GM21360 (cell line): ENCODE data around the gene FBLIM1.

ENCODE experiments used
- ATAC-seq: cut with Tn5 transposase; IDR thresholded peaks from one replicate; pipeline ENCODE4 v1.9.1; 2021; ENCODE audit warnings: mild to moderate bottlenecking, moderate library complexity; ENCODE audit not compliant: unreplicated experiment

FBLIM1 gene

GRCh38 chr1:15730423-15730822 lies 28.2 kb upstream of the FBLIM1 start:
- no peak for ATAC-seq

- ATAC-seq = no peak
Observed at GRCh38 chr1:15730936-15731335, 27.7 kb upstream of the FBLIM1 start.

- no peak for ATAC-seq
Observed at GRCh38 chr1:15731735-15732685, 26.6 kb upstream of the FBLIM1 start.

GRCh38 chr1:15732686-15733081 lies 25.9 kb upstream of the FBLIM1 start:
- ATAC-seq = no peak

GRCh38 chr1:15733218-15733725 lies 25.3 kb upstream of the FBLIM1 start:
- no peak for ATAC-seq

- no peak for ATAC-seq
Observed at GRCh38 chr1:15733726-15734226, 24.8 kb upstream of the FBLIM1 start.

- ATAC-seq = no peak
Observed at GRCh38 chr1:15734296-15734695, 24.3 kb upstream of the FBLIM1 start.

- ATAC-seq = no peak
Observed at GRCh38 chr1:15734901-15735300, 23.7 kb upstream of the FBLIM1 start.

GRCh38 chr1:15735304-15736037 lies 23.1 kb upstream of the FBLIM1 start:
- no peak for ATAC-seq

- no peak for ATAC-seq
Observed at GRCh38 chr1:15736038-15736891, 22.3 kb upstream of the FBLIM1 start, which contains the start of gene SLC25A34. SLC25A34 (plus strand) TSS chr1:15736258; CDS start chr1:15736486, 228 bp downstream.

GRCh38 chr1:15736892-15737261 lies 21.7 kb upstream of the FBLIM1 start:
- no peak for ATAC-seq

GRCh38 chr1:15737324-15738319 lies 21.0 kb upstream of the FBLIM1 start:
- no peak for ATAC-seq

- no peak for ATAC-seq
Observed at GRCh38 chr1:15738416-15739113, 20.0 kb upstream of the FBLIM1 start.

GRCh38 chr1:15739259-15739658 lies 19.3 kb upstream of the FBLIM1 start:
- ATAC-seq = no peak

- ATAC-seq = no peak
Observed at GRCh38 chr1:15739745-15740144, 18.9 kb upstream of the FBLIM1 start.

GRCh38 chr1:15740924-15741850 lies 17.4 kb upstream of the FBLIM1 start:
- no peak for ATAC-seq

- ATAC-seq = no peak
Observed at GRCh38 chr1:15742339-15742801, 16.2 kb upstream of the FBLIM1 start, which contains the start of gene TMEM82. TMEM82 (plus strand) TSS chr1:15742499; CDS start chr1:15742560, 61 bp downstream.
